ENCODE measurements around the gene PTPN14.

- TF ChIP-seq POLR2A (IDR thresholded peaks at IDR 0.05; ENCODE audit: borderline replicate concordance, extremely low read depth, insufficient read depth, insufficient read length) (no peak), MAX (IDR thresholded peaks at IDR 0.05) (no peak), SP1 (IDR thresholded peaks at IDR 0.05; ENCODE audit: low read depth) (no peak), EZH2 (IDR thresholded peaks at IDR 0.05) (no peak), POLR2AphosphoS5 (IDR thresholded peaks at IDR 0.05; ENCODE audit: low read depth, low read length) (no peak)
- TF ChIP-seq, protein P1, sequence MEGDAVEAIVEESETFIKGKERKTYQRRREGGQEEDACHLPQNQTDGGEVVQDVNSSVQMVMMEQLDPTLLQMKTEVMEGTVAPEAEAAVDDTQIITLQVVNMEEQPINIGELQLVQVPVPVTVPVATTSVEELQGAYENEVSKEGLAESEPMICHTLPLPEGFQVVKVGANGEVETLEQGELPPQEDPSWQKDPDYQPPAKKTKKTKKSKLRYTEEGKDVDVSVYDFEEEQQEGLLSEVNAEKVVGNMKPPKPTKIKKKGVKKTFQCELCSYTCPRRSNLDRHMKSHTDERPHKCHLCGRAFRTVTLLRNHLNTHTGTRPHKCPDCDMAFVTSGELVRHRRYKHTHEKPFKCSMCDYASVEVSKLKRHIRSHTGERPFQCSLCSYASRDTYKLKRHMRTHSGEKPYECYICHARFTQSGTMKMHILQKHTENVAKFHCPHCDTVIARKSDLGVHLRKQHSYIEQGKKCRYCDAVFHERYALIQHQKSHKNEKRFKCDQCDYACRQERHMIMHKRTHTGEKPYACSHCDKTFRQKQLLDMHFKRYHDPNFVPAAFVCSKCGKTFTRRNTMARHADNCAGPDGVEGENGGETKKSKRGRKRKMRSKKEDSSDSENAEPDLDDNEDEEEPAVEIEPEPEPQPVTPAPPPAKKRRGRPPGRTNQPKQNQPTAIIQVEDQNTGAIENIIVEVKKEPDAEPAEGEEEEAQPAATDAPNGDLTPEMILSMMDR (IDR thresholded peaks at IDR 0.05 in 2 of 3, conservative IDR thresholded peaks at IDR 0.05 in 1 of 3; ENCODE audit: borderline replicate concordance in 1 of 3, insufficient read depth in 1 of 3, low read depth in 2 of 3, low read length in 2 of 3), result no peak
Observed at GRCh38 chr1:214570442-214570841, 19.0 kb upstream of the PTPN14 start.
